Neural cell (in vitro differentiated cells): Measurements from ENCODE around the gene CEL.

Experiments used
- EP300 ChIP-seq: fragments of 450-650 bp; conservative IDR thresholded peaks from 2 replicates; pipeline ENCODE4 v1.6.1; 2014; ENCODE audit warnings: antibody characterized with exemption, mild to moderate bottlenecking, moderate library complexity; ENCODE audit not compliant: poor library complexity, severe bottlenecking
- EZH2 ChIP-seq: fragments of 200-600, 300-800 bp; shearing (Covaris generic), sonication (generic); IDR thresholded peaks from 2 replicates; pipeline ENCODE4 v1.6.1; 2014; ENCODE audit warnings: antibody characterized with exemption, low read length, borderline replicate concordance, mild to moderate bottlenecking; ENCODE audit not compliant: insufficient read depth, poor library complexity, severe bottlenecking
- SMC3 ChIP-seq: fragments of 450-650 bp; conservative IDR thresholded peaks from 2 replicates; pipeline ENCODE4 v1.6.1; 2014; ENCODE audit warnings: antibody characterized with exemption, mild to moderate bottlenecking, moderate library complexity; ENCODE audit not compliant: poor library complexity

DNA sequence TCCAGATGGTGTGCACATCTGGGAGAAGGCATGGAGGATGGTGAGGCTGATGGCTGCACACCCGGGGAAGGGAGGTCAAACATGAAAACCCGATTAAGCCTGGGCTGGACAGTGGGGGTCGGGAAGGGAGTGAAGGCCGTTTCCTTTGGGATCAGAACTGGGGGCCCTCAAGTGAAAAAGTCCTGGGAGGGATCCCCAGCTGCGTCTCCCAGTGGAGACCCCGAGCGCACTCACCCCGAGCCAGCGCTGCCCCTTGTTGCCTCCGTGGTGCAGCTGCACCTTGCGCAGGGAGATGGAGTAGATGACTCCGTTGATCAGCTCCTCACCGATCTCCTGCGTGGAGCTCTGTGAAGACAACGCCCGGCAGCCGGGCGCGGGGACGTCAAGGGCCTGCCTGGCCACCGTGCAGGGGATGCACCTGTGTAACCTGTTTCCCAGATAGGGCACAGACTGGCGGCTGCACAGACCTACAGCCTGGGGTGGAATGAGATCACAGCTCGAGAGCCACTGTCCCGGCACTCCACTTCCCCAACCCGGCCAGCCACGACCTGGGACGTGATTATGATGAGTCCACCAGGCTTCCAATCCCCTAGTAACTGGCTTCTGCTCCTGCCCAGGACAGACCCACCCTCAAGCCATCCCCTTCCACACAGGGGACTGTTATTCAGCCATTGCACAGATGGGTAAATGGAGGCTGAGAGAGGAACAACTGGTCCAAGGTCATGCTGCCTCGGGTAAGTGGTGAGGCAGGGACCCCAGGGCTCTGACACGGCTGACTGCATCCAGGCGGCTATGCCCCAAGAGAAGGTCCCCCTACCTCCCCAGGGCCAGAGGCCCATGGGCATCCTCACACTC is 50.3 kb downstream of the CEL start:
- TF ChIP-seq EP300 (no peak), EZH2 (no peak), SMC3 (no peak)
